Body of pancreas (tissue), 4 donors: Measurements from ENCODE around the gene MFAP1. TPM values are rescaled to one million over a fixed set of nuclear protein-coding genes. Genes with fewer than 3 reads are reported as not detected.
A peak's percentile ranks its signal among the peaks of the same experiment; 100 is the strongest.

Experiments
- ATAC-seq: fragments of 150-250 bp; one replicate; pipeline ENCODE4 v1.9.1; 2016
- DNase-seq, 4 donors: peaks; one replicate each; pipeline ENCODE4 v3.0.0-alpha.2; 2019
- H3K27ac ChIP-seq, 4 donors: fragments of 200-600 bp; sonication (generic); 1 replicate in 3 of 4; 2 replicates in 1 of 4; pipeline versions ENCODE4 v1.5.1 to v1.6.1; 2016 to 2019; ENCODE audit warnings: mild to moderate bottlenecking in 1 of 4, mixed read lengths in 1 of 4, moderate library complexity in 1 of 4
- H3K27me3 ChIP-seq, 2 donors: fragments of 200-600 bp; sonication (generic); one replicate each; pipeline ENCODE4 v1.6.0; 2016; ENCODE audit warnings: mild to moderate bottlenecking in 1 of 2
- H3K36me3 ChIP-seq, 2 donors: fragments of 200-600 bp; sonication (generic); replicated peaks in 1 of 2; 2 replicates each; pipeline ENCODE4 v1.5.1; 2016; ENCODE audit warnings: low read depth in 2 of 2; ENCODE audit not compliant: insufficient read depth in 1 of 2
- H3K4me1 ChIP-seq: fragments of 200-600 bp; sonication (generic); one replicate; pipeline ENCODE4 v1.6.0; 2016
- H3K4me3 ChIP-seq, 2 donors: fragments of 200-600 bp; sonication (generic); 1 replicate in 1 of 2; 2 replicates in 1 of 2; pipeline ENCODE4 v1.5.1; 2016 to 2019
- H3K9me3 ChIP-seq, 3 donors: fragments of 200-600 bp; sonication (generic); 1 replicate in 2 of 3; 2 replicates in 1 of 3; pipeline ENCODE4 v1.5.1; 2016
- CTCF ChIP-seq, 7 experiments: fragments of 450-650 bp in 4 of 7; fragments of 200-600 bp in 3 of 7; sonication (generic) in 3 of 7; IDR thresholded peaks; one replicate each; pipeline ENCODE4 v1.5.1; 2016 to 2019; ENCODE audit warnings: antibody characterized with exemption in 7 of 7
- POLR2A ChIP-seq, 3 donors: fragments of 450-650 bp; IDR thresholded peaks; one replicate each; pipeline ENCODE4 v1.6.1; 2016; ENCODE audit warnings: antibody characterized with exemption in 3 of 3, mild to moderate bottlenecking in 2 of 3
- WGBS, 2 donors: methylation state at CpG; one replicate each; pipeline ENCODE4 v1.1.5; 2017; 5-methylcytosine and 5-hydroxymethylcytosine counted together
- intact Hi-C: fragments of 100-400 bp; cut with DNase I; formaldehyde crosslinking; loops from one replicate; pipeline ENCODE4 v1.15.1; 2023
- total RNA-seq, 2 donors: library from RNA; depleted of rRNA; stranded (reverse); fragments of >200 nt; gene quantifications; one replicate each; pipeline ENCODE4 v1.1.0, GENCODE V29; 2016

MFAP1 gene, protein sequence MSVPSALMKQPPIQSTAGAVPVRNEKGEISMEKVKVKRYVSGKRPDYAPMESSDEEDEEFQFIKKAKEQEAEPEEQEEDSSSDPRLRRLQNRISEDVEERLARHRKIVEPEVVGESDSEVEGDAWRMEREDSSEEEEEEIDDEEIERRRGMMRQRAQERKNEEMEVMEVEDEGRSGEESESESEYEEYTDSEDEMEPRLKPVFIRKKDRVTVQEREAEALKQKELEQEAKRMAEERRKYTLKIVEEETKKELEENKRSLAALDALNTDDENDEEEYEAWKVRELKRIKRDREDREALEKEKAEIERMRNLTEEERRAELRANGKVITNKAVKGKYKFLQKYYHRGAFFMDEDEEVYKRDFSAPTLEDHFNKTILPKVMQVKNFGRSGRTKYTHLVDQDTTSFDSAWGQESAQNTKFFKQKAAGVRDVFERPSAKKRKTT
- 1 to 10 TPM; 1.6 to 9.9 TPM for total RNA-seq

DNA sequence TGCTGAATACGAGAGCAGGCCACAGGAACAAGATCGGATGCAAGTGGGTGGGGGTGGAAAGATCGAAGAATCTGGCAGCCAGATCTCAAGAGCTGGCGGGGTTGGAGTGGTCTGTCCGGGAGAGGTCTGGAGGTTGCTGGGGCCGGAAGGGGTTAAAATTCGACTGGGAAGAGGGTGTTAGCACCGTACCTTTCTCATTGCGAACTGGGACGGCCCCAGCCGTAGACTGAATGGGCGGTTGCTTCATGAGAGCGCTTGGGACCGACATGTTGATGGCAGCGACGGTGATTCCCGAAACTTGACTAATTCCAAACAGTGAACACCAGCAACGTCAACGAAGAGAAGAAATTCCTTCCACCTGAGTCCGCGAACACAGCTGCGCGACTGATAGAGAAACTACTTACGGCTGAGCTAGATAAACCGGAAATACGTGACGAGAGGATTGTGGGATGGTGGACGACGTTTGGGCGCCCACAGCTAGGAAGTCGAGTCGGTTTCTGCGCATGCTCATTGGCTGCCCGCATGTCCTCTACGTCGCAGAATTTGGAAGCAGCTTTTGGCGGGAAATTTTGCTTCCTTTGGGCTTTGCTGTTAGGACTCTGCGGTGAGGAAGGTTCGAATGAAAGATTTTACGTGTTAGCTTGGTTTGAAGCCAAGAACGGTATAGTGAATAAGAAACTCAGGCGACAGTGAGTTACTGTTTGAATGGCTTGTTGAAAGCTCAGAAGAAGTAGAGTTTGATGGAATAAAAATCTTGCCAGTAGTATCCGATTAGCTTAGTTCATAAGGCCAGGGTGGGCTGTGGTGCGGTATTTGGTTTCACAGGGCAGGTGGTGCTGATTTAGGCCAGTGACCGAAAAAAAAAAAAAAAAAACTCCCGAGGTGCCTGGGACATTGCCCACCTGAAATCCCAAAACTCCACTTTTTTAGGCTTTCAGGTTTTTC lies at the start of gene MFAP1:
TSS of gene MFAP1 (minus strand) at position 389 of the 945 bp plus-strand sequence. CDS start at position 268, 121 bp downstream.
- Histone ChIP-seq H3K27ac (peak within 1 kb of the TSS; percentile 84 to 96 (median 94)), H3K4me1 (peaks cover 44% of the 10 kb centered on the region), H3K27me3 (no peaks in the 10 kb centered on the region), H3K9me3 (no peaks in the 10 kb centered on the region), H3K4me3 (peak within 1 kb of the TSS; percentile 67 to 76), H3K36me3 (no peaks in the 10 kb centered on the region)
- intact Hi-C loops, result no loop called here
- WGBS, 2 donors, result 7% methylated on average over 46 of the region's 46 CpGs
- peak; percentile 95 to 98 (median 98) for DNase-seq
- peak; percentile 75 to 97 (median 96) for TF ChIP-seq POLR2A (IDR thresholded peaks at IDR 0.05)
- no peak for TF ChIP-seq CTCF (IDR thresholded peaks at IDR 0.05)
- ATAC-seq, result peak; percentile 98

DNA sequence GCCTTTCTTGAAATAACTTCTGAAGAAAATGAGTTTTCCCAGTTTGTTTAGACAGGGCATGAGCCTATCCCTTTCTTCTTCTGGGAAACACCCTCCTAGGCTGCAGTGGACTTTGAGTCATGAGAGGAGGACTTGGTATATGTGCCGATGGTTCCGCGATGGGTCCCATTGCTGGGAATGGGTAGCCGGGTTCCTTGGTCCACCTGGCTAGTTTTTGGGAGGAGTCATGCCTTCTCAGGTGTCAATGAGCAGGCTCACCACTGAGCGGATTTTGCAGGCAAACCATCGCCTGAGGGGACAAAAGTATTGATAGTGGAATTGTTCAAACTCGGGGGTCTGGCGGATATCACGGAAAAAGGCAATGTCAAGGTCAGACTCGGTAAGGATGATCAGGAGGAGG lies 49.2 kb upstream of the MFAP1 start:
- no peak for ATAC-seq
- Histone ChIP-seq H3K27me3 (no peaks in the 10 kb centered on the region), H3K36me3 (no peaks in the 10 kb centered on the region), H3K4me3 (no peak overlapping the region), H3K4me1 (no peaks in the 10 kb centered on the region), H3K27ac (no peak overlapping the region), H3K9me3 (no peaks in the 10 kb centered on the region)
- TF ChIP-seq CTCF (IDR thresholded peaks at IDR 0.05), result no peak
- TF ChIP-seq POLR2A (IDR thresholded peaks at IDR 0.05), result no peak
- DNase-seq, result no peak
- intact Hi-C loops, result loop anchor here (10.0 kb wide), 1 partner anchor 191 kb away; no protein-coding TSS in a partner anchor
- 79 to 87% methylated on average over 10 of the region's 10 CpGs for WGBS, 2 donors

GRCh38 chr15:43872416-43873020 lies 48.0 kb upstream of the MFAP1 start:
- no peak overlapping the region for H3K27ac ChIP-seq
- no peaks in the 10 kb centered on the region for H3K9me3 ChIP-seq
- ATAC-seq (peak; percentile 45), DNase-seq (peak; percentile 47 to 72 (median 58))
- WGBS, 2 donors, result 53 to 56% methylated on average over 5 to 6 of the region's 6 CpGs
- no peaks in the 10 kb centered on the region for H3K36me3 ChIP-seq
- H3K4me1 ChIP-seq, result no peaks in the 10 kb centered on the region
- intact Hi-C loops, result loop anchor here (10.0 kb wide), 1 partner anchor 192 kb away; no protein-coding TSS in a partner anchor
- H3K27me3 ChIP-seq, result no peaks in the 10 kb centered on the region
- TF ChIP-seq CTCF (IDR thresholded peaks at IDR 0.05) (peak; percentile 7 to 64 (median 44)), POLR2A (IDR thresholded peaks at IDR 0.05) (no peak)
- H3K4me3 ChIP-seq, result no peak overlapping the region

GRCh38 chr15:43871835-43872234 lies 47.3 kb upstream of the MFAP1 start:
- TF ChIP-seq POLR2A (IDR thresholded peaks at IDR 0.05) (no peak), CTCF (IDR thresholded peaks at IDR 0.05) (no peak)
- Histone ChIP-seq H3K9me3 (no peaks in the 10 kb centered on the region), H3K4me1 (no peaks in the 10 kb centered on the region), H3K36me3 (no peaks in the 10 kb centered on the region), H3K4me3 (no peak overlapping the region), H3K27ac (no peak overlapping the region), H3K27me3 (no peaks in the 10 kb centered on the region)
- intact Hi-C loops, result loop anchor here (10.0 kb wide), 1 partner anchor 193 kb away; no protein-coding TSS in a partner anchor
- WGBS, 2 donors, result 90 to 92% methylated on average over 2 of the region's 2 CpGs
- DNase-seq (no peak), ATAC-seq (no peak)
